Panc1 (cell line): ENCODE measurements around the gene PITRM1. TPM values are rescaled to one million over a fixed set of nuclear protein-coding genes. Genes with fewer than 3 reads are reported as not detected.

ENCODE experiments used
- ATAC-seq: fragments of 200-7000 bp; cut with Tn5 transposase; 2 replicates; pipeline ENCODE4 v1.9.1; 2020; ENCODE audit warnings: mild to moderate bottlenecking, moderate library complexity
- BruUV-seq: library from RNA; stranded (reverse); fragments of 400-500 nt; replicated peaks from 2 replicates; lab custom pipeline; 2021; lab: Mats Ljungman, UMichigan
- CTCF ChIA-PET: fragments of 300-600 bp; sonication (Branson Sonifier 250); formaldehyde crosslinking; loops from one replicate; lab custom pipeline; 2022; ENCODE audit warnings: antibody characterized with exemption; lab: Charles Lee
- POLR2A ChIA-PET: fragments of 300-600 bp; sonication (Branson Sonifier 250); formaldehyde crosslinking; loops from one replicate; lab custom pipeline; 2022; ENCODE audit warnings: antibody characterized with exemption; lab: Charles Lee
- DNase-seq: peaks from one replicate; pipeline ENCODE4 v3.0.0-alpha.2; 2010; ENCODE audit warnings: low read depth, low spot score
- H3K27ac ChIP-seq: 2 replicates; pipeline ENCODE4 v1.5.1; 2011; ENCODE audit warnings: mild to moderate bottlenecking, low read length, inconsistent platforms
- H3K27me3 ChIP-seq: fragments of 200-500 bp; sonication (Bioruptor generic); 2 replicates; pipeline ENCODE4 v1.6.0; 2014; ENCODE audit warnings: low read length, inconsistent platforms; ENCODE audit not compliant: control insufficient read depth, insufficient read depth
- H3K36me3 ChIP-seq: fragments of 200-500 bp; sonication (Bioruptor generic); 2 replicates; pipeline ENCODE4 v1.5.1; 2014; ENCODE audit warnings: inconsistent platforms, mild to moderate bottlenecking, low read length, moderate library complexity; ENCODE audit not compliant: control insufficient read depth, insufficient read depth
- H3K4me1 ChIP-seq: 2 replicates; pipeline ENCODE4 v1.5.1; 2011; ENCODE audit warnings: inconsistent platforms, mild to moderate bottlenecking, low read length, moderate library complexity; ENCODE audit not compliant: control insufficient read depth, insufficient read depth
- H3K4me3 ChIP-seq, 2 experiments: 2 replicates each; pipeline ENCODE4 v1.5.1; 2011 to 2012; ENCODE audit warnings: low read depth in 2 of 2, low read length in 2 of 2, mild to moderate bottlenecking in 2 of 2, inconsistent platforms in 1 of 2, moderate library complexity in 1 of 2
- H3K9me3 ChIP-seq: fragments of 200-500 bp; sonication (Bioruptor generic); 2 replicates; pipeline ENCODE4 v1.5.1; 2014; ENCODE audit warnings: low read depth, mild to moderate bottlenecking, inconsistent platforms, low read length, moderate library complexity; ENCODE audit not compliant: control insufficient read depth, insufficient read depth
- CTCF ChIP-seq: fragments of 450-650 bp; IDR thresholded peaks from 2 replicates; pipeline ENCODE4 v1.5.1; 2017; ENCODE audit warnings: mild to moderate bottlenecking
- POLR2AphosphoS5 ChIP-seq: IDR thresholded peaks from 2 replicates; pipeline ENCODE4 v1.6.1; 2012; ENCODE audit warnings: mild to moderate bottlenecking, low read depth, low read length, moderate library complexity
- REST ChIP-seq, 2 experiments: IDR thresholded peaks; 2 replicates each; pipeline ENCODE4 v1.6.1; 2011 to 2012; ENCODE audit warnings: low read depth in 2 of 2, control low read depth in 1 of 2, low read length in 1 of 2, mild to moderate bottlenecking in 1 of 2, moderate library complexity in 1 of 2; ENCODE audit not compliant: insufficient read depth in 1 of 2
- SIN3A ChIP-seq: IDR thresholded peaks from 2 replicates; pipeline ENCODE4 v1.6.1; 2012; ENCODE audit warnings: low read depth, mild to moderate bottlenecking, low read length, moderate library complexity, borderline replicate concordance; ENCODE audit not compliant: insufficient read depth
- TCF7L2 ChIP-seq: IDR thresholded peaks from 2 replicates; pipeline ENCODE4 v1.6.1; 2011; ENCODE audit warnings: mild to moderate bottlenecking, low read depth, low read length, inconsistent platforms
- in situ Hi-C: cut with HindIII; loops from 2 replicates; pipeline ENCODE4 v1.10.0; 2016; ENCODE audit warnings: low sequenced_read_pairs, low pct_unique_long_range_greater_than_20kb
- intact Hi-C: fragments of 100-400 bp; cut with micrococcal nuclease; formaldehyde crosslinking; loops from one replicate; pipeline ENCODE4 v1.10.0; 2022; ENCODE audit not compliant: unreplicated experiment
- total RNA-seq: library from RNA; stranded (reverse); gene quantifications from one replicate; pipeline ENCODE4 v1.2.1, GENCODE V29; 2021; ENCODE audit not compliant: unreplicated experiment

The PITRM1 gene
- total RNA-seq, 1 experiment from 2014 or later = 63.5 TPM

GRCh38 chr10:3147117-3147820 is 25.3 kb downstream of the PITRM1 start:
- H3K27me3 ChIP-seq = no peaks in the 10 kb centered on the region
- H3K36me3 ChIP-seq = peaks cover 4% of the 10 kb centered on the region
- in situ Hi-C loops = no loop called here
- ChIA-PET CTCF (no interaction called here), POLR2A (no interaction called here)
- no peak overlapping the region for H3K27ac ChIP-seq
- H3K4me1 ChIP-seq = no peaks in the 10 kb centered on the region
- no TSS peak for BruUV-seq
- H3K9me3 ChIP-seq = no peaks in the 10 kb centered on the region
- no peak overlapping the region for H3K4me3 ChIP-seq
- no peak for DNase-seq
- ATAC-seq = no peak
- intact Hi-C loops = no loop called here
- TF ChIP-seq POLR2AphosphoS5 = no peak
- no peak for TF ChIP-seq REST (IDR thresholded peaks at IDR 0.05; ENCODE audit: insufficient read depth in 1 of 2, low read depth in 2 of 2, low read length in 1 of 2)
- TF ChIP-seq SIN3A = no peak
- TF ChIP-seq TCF7L2 = no peak
- no peak for TF ChIP-seq CTCF

- Histone ChIP-seq H3K36me3 (peaks cover 4% of the 10 kb centered on the region), H3K27me3 (no peaks in the 10 kb centered on the region), H3K27ac (no peak overlapping the region), H3K4me3 (no peak overlapping the region), H3K4me1 (no peaks in the 10 kb centered on the region), H3K9me3 (no peaks in the 10 kb centered on the region)
- ChIA-PET CTCF (no interaction called here), POLR2A (no interaction called here)
- intact Hi-C loops (no loop called here), in situ Hi-C loops (no loop called here)
- ATAC-seq (no peak), DNase-seq (no peak)
- no TSS peak for BruUV-seq
- no peak for TF ChIP-seq TCF7L2
- no peak for TF ChIP-seq SIN3A
- no peak for TF ChIP-seq REST (IDR thresholded peaks at IDR 0.05; ENCODE audit: insufficient read depth in 1 of 2, low read depth in 2 of 2, low read length in 1 of 2)
- TF ChIP-seq CTCF = no peak
- TF ChIP-seq POLR2AphosphoS5 = no peak
These were observed 26.3 kb downstream of the PITRM1 start for GRCh38 chr10:3146289-3146688.
